HG03571 (cell line): ENCODE data around the gene DCT.
"Not testable (repeated sequence)": the region's sequence is repeated elsewhere in the genome, so short reads cannot be mapped to it uniquely, and the experiment has no call there.

Experiments used
- ATAC-seq: cut with Tn5 transposase; IDR thresholded peaks from one replicate; pipeline ENCODE4 v1.9.1; 2021; ENCODE audit not compliant: unreplicated experiment

The DCT gene

GRCh38 chr13:94479616-94480015 is at the start of gene DCT:
TSS of gene DCT (minus strand) at chr13:94479682. CDS start at chr13:94479255, 427 bp downstream.
- no peak for ATAC-seq

- not testable (repeated sequence) for ATAC-seq
These were observed 47.5 kb upstream of the DCT start for GRCh38 chr13:94526956-94527355.

- no peak for ATAC-seq
These were observed 46.3 kb upstream of the DCT start for GRCh38 chr13:94525781-94526180.

- ATAC-seq: no peak
These were observed 44.9 kb upstream of the DCT start for GRCh38 chr13:94524407-94524806.

GRCh38 chr13:94520001-94520400 is 40.5 kb upstream of the DCT start:
- no peak for ATAC-seq

- no peak for ATAC-seq
These were observed 37.0 kb upstream of the DCT start for GRCh38 chr13:94516456-94516855.

- no peak for ATAC-seq
These were observed 36.4 kb upstream of the DCT start for GRCh38 chr13:94515911-94516310.

GRCh38 chr13:94515374-94515773 is 35.9 kb upstream of the DCT start:
- no peak for ATAC-seq

GRCh38 chr13:94513026-94513425 is 33.5 kb upstream of the DCT start:
- ATAC-seq: no peak

- no peak for ATAC-seq
These were observed 26.2 kb upstream of the DCT start for GRCh38 chr13:94505730-94506129.

GRCh38 chr13:94503851-94504250 is 24.4 kb upstream of the DCT start:
- ATAC-seq: no peak

- not testable (repeated sequence) for ATAC-seq
These were observed 19.3 kb upstream of the DCT start for GRCh38 chr13:94498831-94499230.

GRCh38 chr13:94495806-94496205 is 16.3 kb upstream of the DCT start:
- ATAC-seq: no peak

- ATAC-seq: no peak
These were observed 14.5 kb upstream of the DCT start for GRCh38 chr13:94494026-94494425.

GRCh38 chr13:94487043-94487442 is 7.6 kb upstream of the DCT start:
- ATAC-seq: no peak

- no peak for ATAC-seq
These were observed 4.5 kb upstream of the DCT start for GRCh38 chr13:94483970-94484369.

- no peak for ATAC-seq
These were observed 2.5 kb upstream of the DCT start for GRCh38 chr13:94481941-94482340.

- ATAC-seq: no peak
These were observed 1.2 kb upstream of the DCT start for GRCh38 chr13:94480672-94481145.

- no peak for ATAC-seq
These were observed 569 bp downstream of the DCT start for GRCh38 chr13:94478913-94479312.

- ATAC-seq: no peak
These were observed 9.4 kb downstream of the DCT start for GRCh38 chr13:94470126-94470525.

- no peak for ATAC-seq
These were observed 14.7 kb downstream of the DCT start for GRCh38 chr13:94464771-94465170.

- no peak for ATAC-seq
These were observed 16.8 kb downstream of the DCT start for GRCh38 chr13:94462670-94463069.

- no peak for ATAC-seq
These were observed 20.4 kb downstream of the DCT start for GRCh38 chr13:94459116-94459515.

GRCh38 chr13:94455414-94455813 is 24.1 kb downstream of the DCT start:
- no peak for ATAC-seq
